ENCODE measurements around the gene BMERB1. TPM values are rescaled to one million over a fixed set of nuclear protein-coding genes. Genes with fewer than 3 reads are reported as not detected.

BMERB1 gene
- total and polyA plus RNA-seq, 9 of the 15 experiments (the other 6 are each of a cell fraction or from before 2014, with no cell fraction given) = 0.29 to 2.9 (median 0.94) TPM

DNA sequence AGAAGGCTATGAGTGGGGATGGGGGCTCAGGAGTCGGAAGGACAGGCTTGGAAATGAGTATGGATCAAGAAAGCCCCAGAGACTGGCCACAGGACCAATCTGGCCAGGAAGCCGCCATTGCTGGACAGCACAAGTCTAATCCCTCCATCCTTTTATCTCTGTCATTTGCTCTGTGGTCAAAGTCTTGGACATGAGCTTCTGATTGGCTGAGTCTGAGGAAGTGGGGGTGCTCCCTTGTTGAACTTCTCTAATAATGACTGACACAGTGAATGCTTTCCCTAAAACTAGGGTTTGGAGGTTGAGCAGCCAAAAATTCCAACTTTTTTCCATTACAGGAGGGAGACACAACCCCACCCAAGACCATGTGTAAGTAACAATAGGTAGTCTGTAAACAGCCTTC lies 111.2 kb downstream of the BMERB1 start (continued):
- TF ChIP-seq U2AF2 (optimal IDR thresholded peaks at IDR 0.05; ENCODE audit: low read depth, low read length) = no peak
- TF ChIP-seq ZNF175 (CRISPR knock-in tag; IDR thresholded peaks at IDR 0.05; ENCODE audit: low read depth) = no peak
- peak; percentile 68; the same call in 1 of the 2 replicates for TF ChIP-seq MECOM (CRISPR knock-in tag; IDR thresholded peaks at IDR 0.05)
- TF ChIP-seq CC2D1A (IDR thresholded peaks at IDR 0.05) = no peak
- TF ChIP-seq ZNF232 (CRISPR knock-in tag; IDR thresholded peaks at IDR 0.05) = no peak
- no peak for TF ChIP-seq L3MBTL2 (IDR thresholded peaks at IDR 0.05)
- TF ChIP-seq, protein P1, sequence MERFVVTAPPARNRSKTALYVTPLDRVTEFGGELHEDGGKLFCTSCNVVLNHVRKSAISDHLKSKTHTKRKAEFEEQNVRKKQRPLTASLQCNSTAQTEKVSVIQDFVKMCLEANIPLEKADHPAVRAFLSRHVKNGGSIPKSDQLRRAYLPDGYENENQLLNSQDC (CRISPR knock-in tag; IDR thresholded peaks at IDR 0.05) = no peak
- no peak for TF ChIP-seq PCBP2 (IDR thresholded peaks at IDR 0.05; ENCODE audit: low read depth, low read length, poor library complexity, severe bottlenecking)
- TF ChIP-seq GATAD2A (IDR thresholded peaks at IDR 0.05) = no peak
- TF ChIP-seq, protein P2, sequence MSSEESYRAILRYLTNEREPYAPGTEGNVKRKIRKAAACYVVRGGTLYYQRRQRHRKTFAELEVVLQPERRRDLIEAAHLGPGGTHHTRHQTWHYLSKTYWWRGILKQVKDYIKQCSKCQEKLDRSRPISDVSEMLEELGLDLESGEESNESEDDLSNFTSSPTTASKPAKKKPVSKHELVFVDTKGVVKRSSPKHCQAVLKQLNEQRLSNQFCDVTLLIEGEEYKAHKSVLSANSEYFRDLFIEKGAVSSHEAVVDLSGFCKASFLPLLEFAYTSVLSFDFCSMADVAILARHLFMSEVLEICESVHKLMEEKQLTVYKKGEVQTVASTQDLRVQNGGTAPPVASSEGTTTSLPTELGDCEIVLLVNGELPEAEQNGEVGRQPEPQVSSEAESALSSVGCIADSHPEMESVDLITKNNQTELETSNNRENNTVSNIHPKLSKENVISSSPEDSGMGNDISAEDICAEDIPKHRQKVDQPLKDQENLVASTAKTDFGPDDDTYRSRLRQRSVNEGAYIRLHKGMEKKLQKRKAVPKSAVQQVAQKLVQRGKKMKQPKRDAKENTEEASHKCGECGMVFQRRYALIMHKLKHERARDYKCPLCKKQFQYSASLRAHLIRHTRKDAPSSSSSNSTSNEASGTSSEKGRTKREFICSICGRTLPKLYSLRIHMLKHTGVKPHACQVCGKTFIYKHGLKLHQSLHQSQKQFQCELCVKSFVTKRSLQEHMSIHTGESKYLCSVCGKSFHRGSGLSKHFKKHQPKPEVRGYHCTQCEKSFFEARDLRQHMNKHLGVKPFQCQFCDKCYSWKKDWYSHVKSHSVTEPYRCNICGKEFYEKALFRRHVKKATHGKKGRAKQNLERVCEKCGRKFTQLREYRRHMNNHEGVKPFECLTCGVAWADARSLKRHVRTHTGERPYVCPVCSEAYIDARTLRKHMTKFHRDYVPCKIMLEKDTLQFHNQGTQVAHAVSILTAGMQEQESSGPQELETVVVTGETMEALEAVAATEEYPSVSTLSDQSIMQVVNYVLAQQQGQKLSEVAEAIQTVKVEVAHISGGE (CRISPR knock-in tag; IDR thresholded peaks at IDR 0.05) = no peak
- TF ChIP-seq SPI1 (IDR thresholded peaks at IDR 0.05; ENCODE audit: borderline replicate concordance, low read depth, low read length) = peak; percentile 80; the same call in 1 of the 2 replicates
- TF ChIP-seq, protein P3, sequence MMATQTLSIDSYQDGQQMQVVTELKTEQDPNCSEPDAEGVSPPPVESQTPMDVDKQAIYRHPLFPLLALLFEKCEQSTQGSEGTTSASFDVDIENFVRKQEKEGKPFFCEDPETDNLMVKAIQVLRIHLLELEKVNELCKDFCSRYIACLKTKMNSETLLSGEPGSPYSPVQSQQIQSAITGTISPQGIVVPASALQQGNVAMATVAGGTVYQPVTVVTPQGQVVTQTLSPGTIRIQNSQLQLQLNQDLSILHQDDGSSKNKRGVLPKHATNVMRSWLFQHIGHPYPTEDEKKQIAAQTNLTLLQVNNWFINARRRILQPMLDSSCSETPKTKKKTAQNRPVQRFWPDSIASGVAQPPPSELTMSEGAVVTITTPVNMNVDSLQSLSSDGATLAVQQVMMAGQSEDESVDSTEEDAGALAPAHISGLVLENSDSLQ (IDR thresholded peaks at IDR 0.05) = peak; percentile 53; the same call in 1 of the 2 replicates
- no peak for TF ChIP-seq RFX1 (IDR thresholded peaks at IDR 0.05)
- TF ChIP-seq ZBTB17 (CRISPR knock-in tag; IDR thresholded peaks at IDR 0.05) = no peak

All from K562 (cell line).